Measurements from ENCODE around the gene TNFRSF18.
A peak's percentile ranks its signal among the peaks of the same experiment; 100 is the strongest.

The TNFRSF18 gene

GRCh38 chr1:1162597-1163537 is 43.5 kb downstream of the TNFRSF18 start:
- no peak for DNase-seq

GRCh38 chr1:1161683-1162079 is 44.7 kb downstream of the TNFRSF18 start:
- DNase-seq, result no peak

- no peak for DNase-seq
Observed at GRCh38 chr1:1161078-1161682, 45.2 kb downstream of the TNFRSF18 start.

DNA sequence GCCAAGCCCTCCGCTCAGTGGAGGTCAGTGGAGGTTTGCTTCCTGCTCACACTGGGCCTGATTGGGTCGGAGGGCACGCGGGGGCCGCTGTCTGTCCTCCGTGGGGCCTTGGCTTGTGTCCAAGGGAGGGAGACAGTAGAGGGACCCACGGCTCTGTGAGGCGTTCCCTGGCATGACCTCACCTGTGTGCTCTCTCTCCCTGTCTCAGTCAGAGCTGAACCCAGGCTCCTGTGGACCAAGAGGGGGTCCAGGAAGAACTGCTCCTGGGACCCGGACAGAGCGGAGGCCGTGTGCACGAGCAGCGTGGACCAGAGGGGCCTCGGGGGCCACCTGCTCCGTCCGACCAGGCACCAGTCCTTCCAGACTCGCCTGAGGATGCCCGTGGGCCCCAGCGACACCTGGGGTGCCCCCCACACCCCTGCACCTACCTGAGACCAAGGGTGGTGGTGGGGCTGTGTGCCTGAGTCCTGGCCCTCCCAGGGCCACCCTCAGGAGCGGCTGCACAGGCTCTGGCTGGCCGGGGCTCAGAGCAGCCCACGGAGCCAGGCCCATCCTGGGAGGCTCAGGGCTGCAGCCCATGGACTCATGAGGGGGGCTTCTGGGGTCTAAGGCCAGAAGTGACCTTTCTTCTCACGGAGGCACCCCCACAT is 46.0 kb downstream of the TNFRSF18 start:
- no peak for DNase-seq

DNA sequence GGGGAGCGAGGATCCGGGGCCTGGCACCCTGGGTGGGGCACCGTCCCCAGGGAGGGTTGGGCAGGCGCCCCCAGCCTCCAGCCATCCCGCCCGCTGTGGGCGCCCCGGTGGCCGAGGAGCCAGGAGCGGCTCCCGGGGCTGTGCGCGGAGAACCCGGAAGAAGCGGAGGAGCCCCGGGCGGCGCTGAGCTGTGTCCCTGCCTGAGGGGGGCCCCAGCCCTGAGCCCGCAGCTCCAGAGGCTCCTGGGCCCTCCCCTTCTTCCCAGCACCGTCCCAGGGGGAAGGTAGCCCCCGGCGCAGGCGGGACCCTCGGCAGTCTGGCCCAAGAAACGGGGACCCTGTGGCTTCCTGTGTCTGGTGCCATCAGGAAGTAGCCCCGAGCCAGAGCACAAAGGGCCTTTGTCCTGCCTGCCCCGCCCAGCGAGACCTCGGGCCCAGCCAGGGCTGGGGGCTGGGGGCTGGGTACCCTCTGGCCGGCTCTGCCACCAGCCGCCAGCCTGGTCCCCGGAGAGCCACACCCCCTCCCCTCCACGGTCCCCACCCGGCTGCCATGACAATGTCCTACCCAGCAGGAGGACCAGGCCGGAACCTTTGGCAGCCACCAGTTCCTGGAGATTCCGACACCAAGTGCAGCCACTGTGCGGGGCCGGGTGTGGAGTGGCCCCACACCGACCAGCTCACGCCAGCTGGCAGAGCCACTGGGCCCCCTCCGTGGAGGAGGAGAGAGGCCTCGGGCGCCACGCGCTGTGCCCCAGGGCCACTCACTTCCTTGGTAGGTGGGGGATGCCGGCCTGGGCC is 48.3 kb downstream of the TNFRSF18 start:
- DNase-seq, result no peak

DNA sequence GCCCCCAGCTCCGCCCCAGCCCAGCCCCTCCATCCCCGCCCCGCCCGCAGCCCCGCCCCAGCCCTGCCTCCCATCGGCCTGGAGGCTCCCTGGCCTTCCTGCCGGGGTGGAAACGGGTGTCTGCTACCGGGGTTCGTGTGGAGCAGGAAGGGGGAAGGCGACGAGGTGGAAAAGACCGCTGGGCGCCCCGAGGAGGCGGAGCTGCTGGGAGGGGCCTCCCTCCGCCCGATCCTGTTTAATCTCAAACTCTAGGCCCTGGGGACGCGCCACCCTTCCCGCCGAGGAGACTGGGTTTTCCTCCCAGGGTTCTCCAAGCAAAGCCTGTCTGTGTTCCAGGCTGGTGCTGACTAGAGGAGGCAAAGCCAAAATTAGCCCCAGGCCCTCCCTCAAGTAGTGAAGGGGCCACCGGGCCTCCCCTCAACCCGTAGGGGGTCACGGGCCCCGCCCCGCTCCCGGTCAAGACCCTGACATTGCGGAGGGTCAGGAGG is 48.9 kb downstream of the TNFRSF18 start:
- peak; percentile 60 to 75 for DNase-seq

- no peak for DNase-seq
Observed at GRCh38 chr1:1157033-1157365, 49.4 kb downstream of the TNFRSF18 start.

GRCh38 chr1:1156140-1157032 is 50.0 kb downstream of the TNFRSF18 start:
- no peak for DNase-seq

GRCh38 chr1:1155258-1155657 is 51.1 kb downstream of the TNFRSF18 start:
- DNase-seq, result no peak

GRCh38 chr1:1153874-1154273 is 52.5 kb downstream of the TNFRSF18 start:
- DNase-seq, result no peak

Measured in CD4-positive, alpha-beta T cell treated with Interferon alpha-2 for 1 hour (primary cell).